ENCODE results near the gene LTBP1.
"Not testable (repeated sequence)": the region's sequence is repeated elsewhere in the genome, so short reads cannot be mapped to it uniquely, and the experiment has no call there.

The LTBP1 gene

GRCh38 chr2:33229646-33230045, 282.9 kb downstream of the LTBP1 start:
- no peak for DNase-seq (ENCODE audit: low spot score)

DNA sequence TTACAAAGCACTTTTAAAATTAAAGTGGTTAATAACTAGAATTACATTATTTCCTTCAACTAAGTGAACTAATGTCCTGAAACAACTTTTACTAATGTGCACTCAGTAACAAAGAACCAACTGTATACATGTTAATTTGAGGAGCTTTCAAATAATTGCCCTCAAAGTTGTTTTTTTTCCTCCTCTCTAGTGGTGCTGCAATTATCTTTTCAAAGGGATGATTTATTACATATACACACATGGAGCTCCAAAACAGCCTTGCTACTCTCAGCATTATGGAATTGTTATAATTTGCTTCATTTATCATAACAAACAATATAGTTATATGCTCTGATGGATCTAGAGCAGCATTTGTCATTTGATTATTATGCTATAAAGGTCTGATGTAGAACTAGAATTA, 283.4 kb downstream of the LTBP1 start:
- DNase-seq (ENCODE audit: low spot score), result no peak

- DNase-seq (ENCODE audit: low spot score), result no peak
These were observed 284.1 kb downstream of the LTBP1 start for GRCh38 chr2:33230842-33231241.

DNA sequence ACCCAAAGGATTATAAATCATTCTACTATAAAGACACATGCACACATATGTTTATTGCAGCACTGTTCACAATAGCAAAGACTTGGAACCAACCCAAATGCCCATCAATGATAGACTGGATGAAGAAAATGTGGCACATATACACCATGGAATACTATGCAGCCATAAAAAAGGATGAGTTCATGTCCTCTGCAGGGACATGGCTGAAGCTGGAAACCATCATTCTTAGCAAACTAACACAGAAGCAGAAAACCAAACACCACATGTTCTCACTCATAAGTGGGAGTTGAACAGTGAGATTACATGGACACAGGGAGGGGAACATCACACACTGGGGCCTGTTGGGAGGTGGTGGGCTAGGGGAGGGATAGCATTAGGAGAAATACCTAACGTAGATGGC, 288.8 kb downstream of the LTBP1 start:
- not testable (repeated sequence) for DNase-seq (ENCODE audit: low spot score)

DNA sequence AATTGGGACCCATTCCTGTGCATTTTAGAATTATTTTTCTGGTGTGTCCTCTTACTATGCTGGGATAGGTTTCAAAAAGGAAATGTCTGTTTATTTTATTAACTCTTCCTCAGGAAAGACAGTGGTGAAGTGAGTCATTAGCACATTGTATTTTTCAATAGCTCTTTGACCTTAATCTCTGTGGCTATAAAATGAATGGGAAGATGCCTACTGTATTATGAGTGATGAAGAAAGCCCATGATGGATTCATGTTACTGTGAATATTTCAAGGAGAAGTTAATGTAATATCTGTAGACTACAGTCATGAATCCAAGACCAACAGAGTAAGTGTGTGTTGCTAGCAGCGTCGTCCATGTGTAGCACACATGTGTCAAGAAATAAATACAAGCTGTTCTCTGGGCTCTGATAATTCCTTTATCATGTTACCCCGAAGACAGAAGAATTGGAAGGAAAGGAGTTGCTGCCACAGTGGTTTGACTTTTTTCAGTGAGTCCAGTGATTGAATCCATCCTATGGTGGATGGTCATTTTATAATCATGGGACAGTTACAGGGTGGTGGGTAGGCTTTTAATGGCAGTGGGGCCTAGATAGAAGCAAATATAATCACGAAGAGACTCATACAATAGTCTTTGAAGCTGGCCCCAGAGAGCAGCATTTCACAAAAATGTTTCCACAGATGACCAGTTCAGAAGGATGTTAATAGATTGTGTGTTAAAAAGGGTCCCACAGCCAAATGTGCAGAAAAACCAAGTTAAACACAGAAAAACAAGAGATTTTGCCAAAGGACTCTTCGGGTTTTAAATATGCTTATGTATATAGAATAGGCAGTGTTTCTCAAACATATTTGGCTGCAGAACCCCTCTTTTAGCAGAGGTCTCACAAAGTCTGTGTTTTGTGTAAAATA, 290.0 kb downstream of the LTBP1 start:
- DNase-seq (ENCODE audit: low spot score), result peak; percentile 31

DNA sequence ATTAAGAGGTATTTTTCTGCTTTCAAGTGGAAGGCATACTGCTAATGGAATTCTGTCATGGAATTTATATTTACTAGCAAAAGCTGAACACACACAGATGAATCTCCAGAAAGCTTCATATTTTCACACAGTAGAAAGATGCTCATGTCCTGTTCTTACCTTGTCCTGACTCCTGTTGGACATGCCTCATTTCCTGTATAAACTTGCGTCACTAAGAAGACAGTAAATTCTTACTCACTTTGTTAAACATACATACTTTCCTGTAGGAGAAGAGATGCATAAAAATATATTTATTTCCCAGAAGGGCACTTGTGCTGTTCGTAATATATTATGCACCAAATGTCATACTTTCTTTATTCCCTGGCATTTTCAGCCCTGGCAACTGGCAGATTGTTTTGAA, 291.4 kb downstream of the LTBP1 start:
- DNase-seq (ENCODE audit: low spot score), result no peak

GRCh38 chr2:33240178-33240577, 293.4 kb downstream of the LTBP1 start:
- DNase-seq (ENCODE audit: low spot score), result no peak

DNA sequence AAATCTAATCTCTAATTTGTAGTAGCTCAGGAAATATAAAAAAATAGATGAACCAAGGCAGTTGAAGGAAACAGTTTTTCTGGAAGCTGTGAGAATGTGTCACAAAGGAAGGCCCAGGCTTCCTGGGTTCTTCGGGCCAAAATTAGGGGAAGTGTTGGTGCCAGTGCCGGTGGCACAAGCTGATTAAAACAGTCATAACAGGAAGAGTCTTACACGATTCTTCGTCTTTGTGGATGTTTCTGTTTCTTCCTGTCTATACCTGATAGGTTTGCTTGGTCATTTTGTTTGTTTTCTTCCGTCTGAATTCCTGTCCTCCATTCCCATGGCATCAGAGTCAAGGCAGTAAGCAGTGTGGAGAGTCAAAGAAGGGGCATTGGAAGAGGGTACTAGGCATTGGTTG, 294.3 kb downstream of the LTBP1 start:
- no peak for DNase-seq (ENCODE audit: low spot score)

GRCh38 chr2:33241581-33241980, 294.8 kb downstream of the LTBP1 start:
- no peak for DNase-seq (ENCODE audit: low spot score)

DNA sequence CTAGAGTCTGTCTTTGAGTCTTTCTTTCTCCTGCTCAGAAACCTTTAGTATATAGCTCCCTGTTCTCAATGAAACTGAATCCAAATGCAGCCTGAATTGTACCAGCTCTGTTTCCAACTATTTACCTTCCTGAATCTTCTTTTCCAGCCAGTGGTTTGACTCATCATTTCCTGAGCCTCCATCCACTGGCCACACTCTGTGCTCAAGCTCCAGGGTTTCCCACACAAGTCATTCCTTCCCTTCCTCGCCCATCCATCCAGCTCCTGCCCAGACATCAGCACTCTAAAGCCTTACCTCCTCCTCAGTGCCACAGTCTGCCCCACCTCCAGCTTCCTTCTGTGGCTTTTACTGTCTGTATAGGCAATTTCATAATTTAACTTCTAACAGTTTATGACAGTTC, 296.1 kb downstream of the LTBP1 start:
- peak; percentile 69 for DNase-seq (ENCODE audit: low spot score)

- DNase-seq (ENCODE audit: low spot score), result no peak
These were observed 299.7 kb downstream of the LTBP1 start for GRCh38 chr2:33246432-33246831.

- DNase-seq (ENCODE audit: low spot score), result no peak
These were observed 300.6 kb downstream of the LTBP1 start for GRCh38 chr2:33247365-33247764.

- no peak for DNase-seq (ENCODE audit: low spot score)
These were observed 303.8 kb downstream of the LTBP1 start for GRCh38 chr2:33250417-33251029.

DNA sequence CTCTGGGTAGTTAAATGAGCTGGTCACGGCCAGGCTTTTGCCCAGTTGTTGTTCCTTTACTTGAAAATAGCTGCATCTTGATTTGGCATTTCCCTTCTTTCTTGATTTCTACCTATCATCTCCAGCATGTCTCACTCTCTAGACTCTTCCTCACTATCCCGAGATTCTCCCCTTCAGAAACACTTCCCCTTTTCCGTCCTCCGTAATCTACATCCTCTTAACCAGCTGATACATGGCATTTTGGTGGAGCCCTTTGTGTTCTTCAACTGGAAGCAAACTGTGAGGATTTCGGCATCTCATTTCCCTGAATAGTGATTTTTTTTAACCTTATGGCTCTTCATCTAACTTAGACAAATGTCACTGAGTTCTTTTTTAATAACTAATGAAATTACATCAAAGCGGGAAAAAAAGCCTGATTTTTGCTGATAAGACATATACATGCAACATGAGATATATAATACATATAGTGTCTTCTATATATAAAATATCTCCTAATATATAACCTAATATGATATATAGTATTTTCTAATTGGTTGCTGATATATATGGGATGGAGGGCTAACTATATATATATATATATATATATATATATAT, 309.5 kb downstream of the LTBP1 start:
- no peak for DNase-seq (ENCODE audit: low spot score)

DNA sequence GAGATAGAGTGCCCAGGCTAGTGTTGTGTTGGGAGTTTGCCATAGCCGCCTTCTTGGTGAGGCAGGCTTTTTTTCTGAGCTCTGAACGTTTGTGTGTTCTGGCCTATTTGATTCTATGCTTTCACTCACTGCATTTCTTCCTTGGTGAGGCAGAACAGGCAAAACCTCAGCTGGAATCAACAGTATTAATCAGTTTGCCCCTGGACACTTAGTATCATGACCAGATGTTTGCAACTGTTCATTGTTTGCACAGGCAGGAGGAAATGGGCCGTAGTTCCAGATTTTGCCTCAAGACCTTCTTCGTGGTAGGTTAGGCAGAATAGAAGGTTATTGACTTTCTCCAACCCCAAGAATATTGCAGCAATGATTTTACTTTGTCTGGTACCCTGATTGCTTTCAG, 311.6 kb downstream of the LTBP1 start:
- DNase-seq (ENCODE audit: low spot score), result no peak

DNA sequence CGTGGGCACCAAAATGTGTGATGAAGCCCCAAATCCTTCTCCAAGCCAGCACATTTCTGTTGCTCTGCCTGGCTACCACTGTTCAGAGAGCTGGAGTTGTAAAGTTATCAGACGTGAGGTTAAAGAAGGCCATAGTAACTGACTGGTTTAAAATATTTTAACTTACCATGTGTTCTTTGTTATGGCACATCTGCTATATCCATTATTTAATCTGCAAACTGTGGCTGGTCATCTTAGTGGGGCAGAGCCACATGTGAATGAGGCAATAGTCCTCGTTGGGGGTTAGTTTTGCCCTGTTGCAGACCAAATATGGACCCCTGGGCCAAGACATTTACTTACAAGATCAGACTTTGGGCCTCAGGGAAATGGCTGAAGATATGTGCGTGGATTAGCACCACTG, 315.3 kb downstream of the LTBP1 start:
- no peak for DNase-seq (ENCODE audit: low spot score)

DNA sequence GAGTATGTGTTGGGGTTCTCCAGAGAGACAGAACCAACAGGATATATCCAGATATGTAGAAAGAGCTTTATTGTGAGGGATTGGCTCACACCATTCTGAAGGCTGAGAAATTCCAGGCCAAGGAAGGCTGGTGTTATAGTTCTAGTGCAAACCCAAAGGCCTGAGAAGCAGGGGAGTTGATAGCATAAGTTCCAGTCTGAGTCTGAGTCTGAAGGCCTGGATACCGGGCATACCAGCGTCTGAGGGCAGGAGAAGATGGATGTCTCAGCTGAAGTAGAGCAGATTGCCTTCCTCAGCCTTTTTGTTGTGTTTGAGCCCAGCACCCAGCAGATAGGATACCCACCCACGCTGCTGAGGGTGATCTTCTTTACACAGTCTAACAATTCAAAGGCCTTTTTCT, 318.0 kb downstream of the LTBP1 start:
- no peak for DNase-seq (ENCODE audit: low spot score)

DNA sequence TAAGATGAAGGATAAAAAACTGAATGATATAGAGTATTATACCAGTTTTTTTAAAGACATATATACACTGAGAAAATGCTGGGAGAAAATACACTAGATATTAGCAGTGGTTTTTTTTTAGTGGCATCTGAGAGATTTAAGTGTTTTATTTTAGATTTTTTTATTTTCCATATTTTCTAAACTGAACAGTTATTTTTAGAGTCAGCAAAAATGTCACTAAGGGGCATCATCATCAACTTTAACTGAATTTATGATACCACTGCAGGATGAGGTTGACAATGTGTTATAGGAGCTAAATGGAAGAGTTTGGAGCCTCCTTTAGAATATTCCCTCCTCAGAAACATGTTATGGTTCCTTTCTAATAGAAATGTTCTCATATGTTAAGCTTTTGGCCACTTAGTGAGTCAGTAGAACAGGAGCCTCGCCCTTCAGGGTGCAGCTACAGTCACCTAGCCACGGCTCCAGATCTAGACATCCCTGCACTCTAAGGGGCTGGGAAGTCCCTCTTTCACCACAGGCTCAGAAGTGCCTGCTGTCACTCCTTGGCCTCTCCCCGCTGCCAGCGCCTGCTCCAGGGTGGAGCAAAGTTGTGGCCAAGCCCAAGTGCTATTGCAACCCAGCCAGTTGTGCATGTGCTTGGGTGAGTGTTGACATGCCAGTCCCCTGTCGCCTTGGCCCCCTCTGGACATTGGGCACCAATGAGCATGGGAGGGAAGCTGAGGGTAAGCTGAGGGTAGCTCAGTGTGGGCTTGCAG, 319.0 kb downstream of the LTBP1 start:
- no peak for DNase-seq (ENCODE audit: low spot score)

GRCh38 chr2:33266467-33266866, 319.7 kb downstream of the LTBP1 start:
- no peak for DNase-seq (ENCODE audit: low spot score)

DNA sequence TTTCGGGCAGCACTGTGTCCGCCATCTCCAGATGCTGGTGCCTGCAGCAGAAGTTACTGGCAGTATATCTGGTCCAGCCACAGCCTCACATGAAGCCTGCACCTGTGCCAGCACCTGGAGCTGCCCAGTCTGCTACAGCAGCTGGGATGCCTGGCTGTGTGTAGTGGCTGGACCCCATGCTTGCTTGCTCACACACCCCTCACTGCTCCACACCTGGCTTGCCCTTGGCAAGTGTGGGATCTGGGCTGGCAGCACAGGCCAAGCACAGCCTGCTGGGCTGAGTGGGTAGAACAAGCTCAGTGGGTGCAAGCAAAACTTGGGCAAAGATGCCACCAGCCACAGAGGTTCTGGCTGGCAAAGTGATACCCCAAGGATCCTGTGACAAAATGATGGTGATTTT, 320.3 kb downstream of the LTBP1 start:
- DNase-seq (ENCODE audit: low spot score), result no peak

DNA sequence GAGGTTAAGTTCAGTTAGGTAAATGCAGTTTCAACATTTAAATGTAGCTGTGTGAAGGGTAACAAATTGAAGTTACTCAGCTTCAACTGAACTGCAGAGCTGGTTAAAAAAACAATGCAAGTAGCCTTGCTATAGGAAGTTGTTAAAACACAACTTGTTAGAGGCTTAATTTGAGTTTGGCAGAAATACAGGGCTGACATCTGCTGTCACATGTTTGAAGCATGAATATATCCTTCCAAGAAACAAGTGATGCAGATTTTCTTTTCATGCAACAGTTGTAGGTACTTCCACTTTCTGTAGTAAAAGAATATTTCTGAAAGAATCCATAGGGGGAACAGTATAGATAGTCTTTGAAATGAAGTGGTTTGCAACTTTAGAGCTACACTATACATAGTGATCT, 321.0 kb downstream of the LTBP1 start:
- DNase-seq (ENCODE audit: low spot score), result no peak

- no peak for DNase-seq (ENCODE audit: low spot score)
These were observed 321.6 kb downstream of the LTBP1 start for GRCh38 chr2:33268246-33268831.

Measured in GM03348 (cell line).